GM23338 (cell line): ENCODE results near the gene WBP4. TPM values are rescaled to one million over a fixed set of nuclear protein-coding genes. Genes with fewer than 3 reads are reported as not detected.
A peak's percentile ranks its signal among the peaks of the same experiment; 100 is the strongest.

Experiments
- ATAC-seq: fragments of 200-7000 bp; cut with Tn5 transposase; 3 replicates; pipeline ENCODE4 v1.9.1; 2020
- DNase-seq: peaks from one replicate; pipeline ENCODE4 v3.0.0-alpha.2; 2015; ENCODE audit warnings: low spot score
- H2AFZ ChIP-seq: fragments of 200-600 bp; sonication (generic); 2 replicates; pipeline ENCODE4 v1.8.0; 2016; ENCODE audit warnings: antibody characterized with exemption, mild to moderate bottlenecking, moderate library complexity
- H3F3A ChIP-seq: fragments of 200-600 bp; sonication (generic); replicated peaks from 2 replicates; pipeline ENCODE4 v1.8.0; 2017; ENCODE audit warnings: antibody characterized with exemption, mixed run types, low read depth
- H3K27ac ChIP-seq: fragments of 200-600 bp; sonication (generic); 2 replicates; pipeline ENCODE4 v1.6.1; 2016; ENCODE audit warnings: low read depth
- H3K27me3 ChIP-seq: fragments of 200-600 bp; sonication (generic); 2 replicates; pipeline ENCODE4 v1.8.0; 2016; ENCODE audit warnings: mild to moderate bottlenecking, mixed run types, moderate library complexity; ENCODE audit not compliant: insufficient read depth
- H3K36me3 ChIP-seq: fragments of 200-600 bp; sonication (generic); 2 replicates; pipeline ENCODE4 v1.8.0; 2016; ENCODE audit warnings: mild to moderate bottlenecking; ENCODE audit not compliant: insufficient read depth
- H3K4me1 ChIP-seq: fragments of 200-600 bp; sonication (generic); 2 replicates; pipeline ENCODE4 v1.8.0; 2016; ENCODE audit warnings: mild to moderate bottlenecking, moderate library complexity; ENCODE audit not compliant: insufficient read depth
- H3K4me2 ChIP-seq: fragments of 200-600 bp; sonication (generic); 2 replicates; pipeline ENCODE4 v1.7.1; 2017; ENCODE audit warnings: mixed run types
- H3K4me3 ChIP-seq: fragments of 200-600 bp; sonication (generic); 2 replicates; pipeline ENCODE4 v1.6.1; 2016; ENCODE audit warnings: mixed run types
- H3K79me2 ChIP-seq: fragments of 200-600 bp; sonication (generic); replicated peaks from 2 replicates; pipeline ENCODE4 v1.8.0; 2017; ENCODE audit warnings: mild to moderate bottlenecking; ENCODE audit not compliant: insufficient read depth
- H3K9me2 ChIP-seq: fragments of 200-600 bp; sonication (generic); 2 replicates; pipeline ENCODE4 v1.8.0; 2017; ENCODE audit not compliant: insufficient read depth
- H4K20me1 ChIP-seq: fragments of 200-600 bp; sonication (generic); replicated peaks from 2 replicates; pipeline ENCODE4 v1.8.0; 2017; ENCODE audit warnings: mild to moderate bottlenecking; ENCODE audit not compliant: insufficient read depth
- H3K27ac Mint-ChIP-seq: 2 replicates; pipeline ENCODE4 v1.8.0; 2020; ENCODE audit warnings: inconsistent platforms, mild to moderate bottlenecking, moderate library complexity, mixed read lengths
- H3K27me3 Mint-ChIP-seq: 3 replicates; pipeline ENCODE4 v1.8.0; 2022; ENCODE audit warnings: low read depth, mild to moderate bottlenecking, moderate library complexity, mixed read lengths, inconsistent platforms; ENCODE audit not compliant: insufficient read depth, poor library complexity
- H3K36me3 Mint-ChIP-seq: 3 replicates; pipeline ENCODE4 v1.8.0; 2021; ENCODE audit warnings: low read depth, mild to moderate bottlenecking, inconsistent platforms, moderate library complexity, mixed read lengths
- H3K4me1 Mint-ChIP-seq: 3 replicates; pipeline ENCODE4 v1.8.0; 2020; ENCODE audit warnings: mild to moderate bottlenecking, inconsistent platforms, mixed read lengths
- H3K4me3 Mint-ChIP-seq: 3 replicates; pipeline ENCODE4 v1.8.0; 2021; ENCODE audit warnings: moderate library complexity, mild to moderate bottlenecking, inconsistent platforms, mixed read lengths
- H3K9me3 Mint-ChIP-seq: 3 replicates; pipeline ENCODE4 v1.8.0; 2020; ENCODE audit warnings: moderate library complexity, mild to moderate bottlenecking, inconsistent platforms, mixed read lengths
- CTCF ChIP-seq, 2 experiments: fragments of 200-600 bp in 1 of 2; sonication (generic) in 1 of 2; conservative IDR thresholded peaks; 2 replicates each; pipeline versions ENCODE4 v1.5.1 to v1.6.1; 2016 to 2017; ENCODE audit warnings: antibody characterized with exemption in 2 of 2, low read depth in 2 of 2, mild to moderate bottlenecking in 2 of 2, moderate library complexity in 1 of 2
- EZH2 ChIP-seq: fragments of 200-600 bp; sonication (generic); IDR thresholded peaks from one replicate; pipeline ENCODE4 v1.8.0; 2017; ENCODE audit warnings: antibody characterized with exemption, mild to moderate bottlenecking, low read depth; ENCODE audit not compliant: unreplicated experiment
- POLR2AphosphoS5 ChIP-seq: IDR thresholded peaks from 2 replicates; pipeline ENCODE4 v1.6.1; 2016; ENCODE audit warnings: antibody characterized with exemption, low read depth
- REST ChIP-seq: IDR thresholded peaks from one replicate; pipeline ENCODE4 v1.6.1; 2018; ENCODE audit warnings: antibody characterized with exemption; ENCODE audit not compliant: unreplicated experiment
- STAT1 ChIP-seq: IDR thresholded peaks from one replicate; pipeline ENCODE4 v1.6.1; 2016; ENCODE audit warnings: antibody characterized with exemption; ENCODE audit not compliant: unreplicated experiment
- ZNF114 ChIP-seq: fragments of 250-450 bp; sonication (Bioruptor Pico); IDR thresholded peaks from 2 replicates; pipeline ENCODE4 v1.5.0; 2020; ENCODE audit warnings: mild to moderate bottlenecking, moderate library complexity
- ZNF462 ChIP-seq: fragments of 250-450 bp; sonication (Bioruptor Pico); IDR thresholded peaks from 2 replicates; pipeline ENCODE4 v1.5.0; 2020; ENCODE audit warnings: mild to moderate bottlenecking, moderate library complexity
- polyA plus RNA-seq: library from polyadenylated mRNA; unstranded; fragments of >200 nt; fragmentation: Nextera tagmentation; extraction: Ambion mirVana; gene quantifications from 2 replicates; pipeline ENCODE4 v1.2.1, GENCODE V29; 2016
- total RNA-seq: library from RNA; depleted of rRNA; stranded (reverse); fragments of >200 nt; shearing (Covaris generic); gene quantifications from 2 replicates; pipeline ENCODE4 v1.2.3, GENCODE V29; 2014

WBP4 gene
- total and polyA plus RNA-seq, 2 experiments from 2014 or later = 7.6 to 33.8 TPM

GRCh38 chr13:41098761-41099160 is 37.5 kb downstream of the WBP4 start:
- ATAC-seq (peak; percentile 57), DNase-seq (peak; percentile 44)
- H3K27me3 Mint-ChIP-seq = peaks cover 2% of the 10 kb centered on the region
- Histone ChIP-seq H3F3A (no peaks in the 10 kb centered on the region), H3K27ac (no peak overlapping the region), H2AFZ (no peak overlapping the region), H4K20me1 (no peaks in the 10 kb centered on the region), H3K4me2 (no peak overlapping the region), H3K4me1 (no peaks in the 10 kb centered on the region), H3K4me3 (no peak overlapping the region), H3K27me3 (no peaks in the 10 kb centered on the region), H3K79me2 (no peaks in the 10 kb centered on the region), H3K9me2 (no peaks in the 10 kb centered on the region), H3K36me3 (no peaks in the 10 kb centered on the region)
- no peak overlapping the region for H3K4me3 Mint-ChIP-seq
- H3K27ac Mint-ChIP-seq = no peak overlapping the region
- H3K4me1 Mint-ChIP-seq = no peaks in the 10 kb centered on the region; the same call in 2 of the 3 replicates
- no peaks in the 10 kb centered on the region for H3K36me3 Mint-ChIP-seq
- TF ChIP-seq ZNF462 (no peak), ZNF114 (CRISPR knock-in tag) (no peak), EZH2 (no peak), STAT1 (no peak), CTCF (conservative IDR thresholded peaks at IDR 0.05; ENCODE audit: low read depth in 2 of 2) (no peak), POLR2AphosphoS5 (no peak), REST (no peak)
- peaks cover 2% of the 10 kb centered on the region; the same call in 2 of the 3 replicates for H3K9me3 Mint-ChIP-seq
